H1 (cell line): Measurements from ENCODE around the gene PLEK. TPM values are rescaled to one million over a fixed set of nuclear protein-coding genes. Genes with fewer than 3 reads are reported as not detected.

Experiments used
- CTCF ChIA-PET: fragments of 300-600 bp; sonication (Branson Sonifier 250); formaldehyde crosslinking; loops from one replicate; lab custom pipeline; 2021; ENCODE audit not compliant: partially characterized antibody; lab: Charles Lee
- POLR2A ChIA-PET: fragments of 300-600 bp; sonication (Branson Sonifier 250); formaldehyde crosslinking; loops from one replicate; lab custom pipeline; 2021; ENCODE audit warnings: inconsistent platforms; ENCODE audit not compliant: partially characterized antibody; lab: Charles Lee
- DNase-seq, 2 experiments: peaks; one replicate each; pipeline versions ENCODE4 v3.0.0 to v3.0.0-alpha.2; 2010 to 2022; ENCODE audit warnings: low spot score in 2 of 2, low read depth in 1 of 2, mixed read lengths in 1 of 2
- FAIRE-seq: peaks from 2 replicates; lab custom pipeline; 2011; peaks lifted over from hg19 to GRCh38; lab: Jason Lieb, UNC
- H2AFZ ChIP-seq: 2 replicates; pipeline ENCODE4 v1.8.1; 2012; ENCODE audit warnings: low read length, inconsistent platforms
- H2AK5ac ChIP-seq: 2 replicates; pipeline ENCODE4 v1.6.1; 2013; ENCODE audit warnings: low read depth, low read length
- H2BK120ac ChIP-seq: replicated peaks from 2 replicates; pipeline ENCODE3; 2013; ENCODE audit warnings: low read depth, low read length, inconsistent platforms
- H2BK12ac ChIP-seq: 2 replicates; pipeline ENCODE4 v1.6.1; 2013; ENCODE audit warnings: low read depth, low read length
- H2BK15ac ChIP-seq: 2 replicates; pipeline ENCODE4 v1.6.1; 2013; ENCODE audit warnings: low read length
- H2BK20ac ChIP-seq: 2 replicates; pipeline ENCODE4 v1.6.1; 2013; ENCODE audit warnings: low read length
- H2BK5ac ChIP-seq: 2 replicates; pipeline ENCODE4 v1.6.1; 2013; ENCODE audit warnings: low read depth, low read length
- H3K14ac ChIP-seq: 2 replicates; pipeline ENCODE4 v1.6.1; 2013; ENCODE audit warnings: inconsistent platforms; ENCODE audit not compliant: insufficient read length
- H3K18ac ChIP-seq: 2 replicates; pipeline ENCODE4 v1.6.1; 2013; ENCODE audit warnings: low read length; ENCODE audit errors: extremely low read depth
- H3K23ac ChIP-seq: 2 replicates; pipeline ENCODE4 v1.6.1; 2013; ENCODE audit warnings: inconsistent platforms; ENCODE audit not compliant: insufficient read length
- H3K23me2 ChIP-seq: 2 replicates; pipeline ENCODE4 v1.6.1; 2013; ENCODE audit warnings: low read depth, low read length
- H3K27ac ChIP-seq: 2 replicates; pipeline ENCODE4 v1.6.1; 2011; ENCODE audit warnings: low read depth, low read length, inconsistent platforms
- H3K27me3 ChIP-seq, 4 experiments: replicated peaks in 1 of 4; 1 replicate in 1 of 4; 2 replicates in 3 of 4; pipeline versions ENCODE4 v1.6.1 to v1.8.1; 2011 to 2013; ENCODE audit warnings: low read length in 3 of 4, mild to moderate bottlenecking in 3 of 4, inconsistent platforms in 2 of 4, mixed read lengths in 2 of 4, moderate library complexity in 1 of 4; ENCODE audit not compliant: control insufficient read depth in 3 of 4, insufficient read depth in 3 of 4; ENCODE audit errors: extremely low read depth in 1 of 4
- H3K36me3 ChIP-seq, 4 experiments: 2 replicates each; pipeline versions ENCODE4 v1.6.1 to v1.8.1; 2011 to 2013; ENCODE audit warnings: mild to moderate bottlenecking in 4 of 4, low read length in 3 of 4, moderate library complexity in 2 of 4, control low read depth in 1 of 4, inconsistent platforms in 1 of 4; ENCODE audit not compliant: insufficient read depth in 4 of 4, control insufficient read depth in 2 of 4
- H3K4ac ChIP-seq: replicated peaks from 2 replicates; pipeline ENCODE3; 2013; ENCODE audit warnings: low read length, low read depth, mixed read lengths, inconsistent platforms; ENCODE audit not compliant: insufficient read length
- H3K4me1 ChIP-seq, 4 experiments: replicated peaks in 1 of 4; 1 replicate in 1 of 4; 2 replicates in 3 of 4; pipeline versions ENCODE4 v1.6.1 to v1.8.1; 2011 to 2013; ENCODE audit warnings: low read length in 3 of 4, inconsistent platforms in 2 of 4, mixed read lengths in 1 of 4; ENCODE audit not compliant: insufficient read depth in 4 of 4, control insufficient read depth in 3 of 4
- H3K4me2 ChIP-seq, 2 experiments: 2 replicates each; pipeline versions ENCODE4 v1.6.1 to v1.8.1; 2011 to 2013; ENCODE audit warnings: low read depth in 2 of 2, low read length in 2 of 2, control low read depth in 1 of 2, inconsistent platforms in 1 of 2, mild to moderate bottlenecking in 1 of 2; ENCODE audit not compliant: insufficient read depth in 1 of 2
- H3K4me3 ChIP-seq, 4 experiments: fragments of 200-600, 300-600 bp in 1 of 4; sonication (generic), shearing (Covaris generic), sonication (Bioruptor Twin) in 1 of 4; 2 replicates each; pipeline versions ENCODE4 v1.5.1 to v1.8.1; 2011 to 2016; ENCODE audit warnings: low read length in 4 of 4, low read depth in 3 of 4, control low read depth in 2 of 4, inconsistent platforms in 2 of 4, mild to moderate bottlenecking in 2 of 4, mixed read lengths in 1 of 4, moderate library complexity in 1 of 4; ENCODE audit not compliant: insufficient read depth in 2 of 4; ENCODE audit errors: extremely low read depth in 1 of 4
- H3K56ac ChIP-seq: replicated peaks from 2 replicates; pipeline ENCODE3; 2013; ENCODE audit warnings: low read depth, mild to moderate bottlenecking, mixed read lengths, low read length, inconsistent platforms; ENCODE audit not compliant: insufficient read length
- H3K79me1 ChIP-seq: 2 replicates; pipeline ENCODE4 v1.6.1; 2013; ENCODE audit warnings: low read depth, low read length, control low read depth
- H3K79me2 ChIP-seq, 2 experiments: 2 replicates each; pipeline versions ENCODE4 v1.6.1 to v1.8.1; 2012 to 2013; ENCODE audit warnings: low read length in 2 of 2, mild to moderate bottlenecking in 2 of 2, inconsistent platforms in 1 of 2; ENCODE audit not compliant: insufficient read depth in 2 of 2, control insufficient read depth in 1 of 2
- H3K9ac ChIP-seq, 4 experiments: replicated peaks in 1 of 4; 1 replicate in 1 of 4; 2 replicates in 3 of 4; pipeline versions ENCODE4 v1.6.1 to v1.8.1; 2011 to 2013; ENCODE audit warnings: low read depth in 3 of 4, low read length in 3 of 4, control low read depth in 2 of 4, mild to moderate bottlenecking in 2 of 4, moderate library complexity in 2 of 4, inconsistent platforms in 1 of 4; ENCODE audit errors: extremely low read depth in 1 of 4
- H3K9me3 ChIP-seq, 2 experiments: 2 replicates each; pipeline versions ENCODE4 v1.6.1 to v1.8.1; 2012 to 2013; ENCODE audit warnings: mild to moderate bottlenecking in 2 of 2, moderate library complexity in 2 of 2, control low read depth in 1 of 2, inconsistent platforms in 1 of 2, low read depth in 1 of 2, low read length in 1 of 2, mixed read lengths in 1 of 2; ENCODE audit not compliant: insufficient read depth in 2 of 2
- H4K20me1 ChIP-seq, 2 experiments: replicated peaks in 1 of 2; 2 replicates each; pipeline versions ENCODE3 to v1.8.1; 2011 to 2013; ENCODE audit warnings: inconsistent platforms in 2 of 2, low read length in 2 of 2, mild to moderate bottlenecking in 1 of 2; ENCODE audit not compliant: insufficient read depth in 2 of 2, control insufficient read depth in 1 of 2
- H4K5ac ChIP-seq: 2 replicates; pipeline ENCODE4 v1.6.1; 2013; ENCODE audit warnings: low read length, low read depth, mixed read lengths, inconsistent platforms; ENCODE audit not compliant: insufficient read length
- H4K8ac ChIP-seq: 2 replicates; pipeline ENCODE4 v1.8.0; 2013; ENCODE audit warnings: mild to moderate bottlenecking, moderate library complexity, low read length, inconsistent platforms; ENCODE audit not compliant: insufficient read depth; ENCODE audit errors: extremely low read depth
- H4K91ac ChIP-seq: replicated peaks from 2 replicates; pipeline ENCODE3; 2013; ENCODE audit warnings: low read length, mixed read lengths, inconsistent platforms; ENCODE audit not compliant: insufficient read length
- BCL11A ChIP-seq, 2 experiments: IDR thresholded peaks; one replicate each; pipeline ENCODE4 v1.6.1; 2011; ENCODE audit warnings: low read depth in 2 of 2, low read length in 2 of 2, mild to moderate bottlenecking in 2 of 2
- BRCA1 ChIP-seq: IDR thresholded peaks from 2 replicates; pipeline ENCODE4 v1.6.1; 2012; ENCODE audit warnings: low read depth, low read length, improper control_type of control experiment
- CEBPB ChIP-seq: IDR thresholded peaks from 2 replicates; pipeline ENCODE4 v1.6.1; 2012; ENCODE audit warnings: low read depth, low read length
- E2F6 ChIP-seq: IDR thresholded peaks from 2 replicates; pipeline ENCODE4 v1.6.1; 2012; ENCODE audit warnings: inconsistent platforms
- EP300 ChIP-seq, 2 experiments: IDR thresholded peaks; 1 replicate in 1 of 2; 2 replicates in 1 of 2; pipeline ENCODE4 v1.6.1; 2011 to 2012; ENCODE audit warnings: low read depth in 2 of 2, low read length in 2 of 2, mild to moderate bottlenecking in 2 of 2, borderline replicate concordance in 1 of 2, inconsistent platforms in 1 of 2, moderate library complexity in 1 of 2
- JUN ChIP-seq: IDR thresholded peaks from 2 replicates; pipeline ENCODE4 v1.6.1; 2011; ENCODE audit warnings: low read depth, mild to moderate bottlenecking, improper control_type of control experiment, low read length
- MAFK ChIP-seq: IDR thresholded peaks from 2 replicates; pipeline ENCODE4 v1.6.1; 2012; ENCODE audit warnings: low read depth, mild to moderate bottlenecking, improper control_type of control experiment, low read length
- RXRA ChIP-seq: IDR thresholded peaks from 2 replicates; pipeline ENCODE4 v1.6.1; 2011; ENCODE audit warnings: low read depth, mild to moderate bottlenecking, low read length, moderate library complexity; ENCODE audit not compliant: insufficient read depth
- SAP30 ChIP-seq: fragments of 300-600 bp; sonication (generic); IDR thresholded peaks from 2 replicates; pipeline ENCODE4 v1.7.1; 2012; ENCODE audit warnings: low read length, moderate library complexity, mild to moderate bottlenecking, inconsistent platforms; ENCODE audit not compliant: insufficient read depth, insufficient replicate concordance
- SIRT6 ChIP-seq: IDR thresholded peaks from one replicate; pipeline ENCODE4 v1.7.1; 2012; ENCODE audit warnings: low read length, inconsistent platforms
- SP4 ChIP-seq: IDR thresholded peaks from 2 replicates; pipeline ENCODE4 v1.6.1; 2012; ENCODE audit warnings: low read length, inconsistent platforms
- TCF12 ChIP-seq: IDR thresholded peaks from 2 replicates; pipeline ENCODE4 v1.6.1; 2011; ENCODE audit warnings: low read depth, mild to moderate bottlenecking, low read length
- WGBS, 2 experiments: shearing (Covaris generic) in 1 of 2; methylation state at CpG; one replicate each; pipeline versions ENCODE4 v1.1.6 to v1.1.7; 2013 to 2015; ENCODE audit warnings: low lambda C conversion rate in 2 of 2, mixed read lengths in 2 of 2, inconsistent platforms in 1 of 2, low coverage in 1 of 2, missing lambda C conversion rate in 1 of 2; ENCODE audit not compliant: insufficient replicate concordance in 2 of 2, insufficient coverage in 1 of 2, insufficient read length in 1 of 2; ENCODE audit errors: extremely low coverage in 1 of 2, missing lambda C conversion rate in 1 of 2; 5-methylcytosine and 5-hydroxymethylcytosine counted together
- polyA plus RNA-seq, 7 experiments: library from polyadenylated mRNA; depleted of rRNA in 3 of 7; stranded (reverse) in 5 of 7; unstranded in 2 of 7; fragments of >200 nt in 5 of 7; fragments of 200-250 nt in 2 of 7; gene quantifications; 1 replicate in 5 of 7; 2 replicates in 1 of 7; 4 replicates in 1 of 7; pipeline versions ENCODE4 v1.2.1 to v1.2.3, GENCODE V29; 2011 to 2013; ENCODE audit warnings: missing spikeins in 2 of 7, mixed read lengths in 2 of 7
- total RNA-seq: library from RNA; stranded (reverse); fragmentation: NEBNext Ultra II Directional; extraction: Animal tissue kit (Norgen Biotek cat#: 25700); gene quantifications from 2 replicates; pipeline ENCODE4 v1.2.1, GENCODE V29; 2021
- TF ChIP-seq, protein P1 (sequence below): IDR thresholded peaks from 2 replicates; pipeline ENCODE4 v1.6.1; 2011; ENCODE audit warnings: low read length, improper control_type of control experiment

The PLEK gene
- total and polyA plus RNA-seq, 2 of the 8 experiments (the other 6 are each of a cell fraction or from before 2014, with no cell fraction given) = not detected

GRCh38 chr2:68396093-68396492 is 31.0 kb downstream of the PLEK start:
- CTCF ChIA-PET = interaction anchor here (1.0 to 1.9 kb wide), 2 partner anchors 38 to 45 kb away, joined by 3 to 8 read pairs; no protein-coding TSS in a partner anchor
- Histone ChIP-seq H3K79me2 (no peaks in the 10 kb centered on the region), H3K4me3 (no peak overlapping the region), H4K5ac (no peak overlapping the region), H3K27me3 (no peaks in the 10 kb centered on the region; a peak in 1 of 7 replicates), H3K4ac (no peak overlapping the region), H2BK12ac (no peak overlapping the region), H3K9me3 (no peaks in the 10 kb centered on the region), H4K8ac (no peak overlapping the region), H2AK5ac (no peak overlapping the region), H4K91ac (no peak overlapping the region), H3K4me2 (no peak overlapping the region), H2BK20ac (no peak overlapping the region), H2AFZ (no peak overlapping the region), H3K23me2 (no peaks in the 10 kb centered on the region; the same call in 1 of the 2 replicates), H3K56ac (no peak overlapping the region), H3K23ac (no peak overlapping the region), H3K27ac (no peak overlapping the region), H4K20me1 (no peaks in the 10 kb centered on the region), H3K79me1 (no peaks in the 10 kb centered on the region), H3K9ac (no peak overlapping the region), H3K4me1 (no peaks in the 10 kb centered on the region), H3K14ac (no peak overlapping the region), H2BK120ac (no peak overlapping the region), H2BK15ac (no peak overlapping the region), H3K18ac (no peak overlapping the region), H3K36me3 (no peaks in the 10 kb centered on the region), H2BK5ac (no peak overlapping the region)
- no peak for DNase-seq
- WGBS, 2 experiments = 87% methylated on average over 4 of the region's 4 CpGs; no CpG with 5 or more reads in 1 of the 2 experiments
- POLR2A ChIA-PET = no interaction called here
- TF ChIP-seq E2F6 = no peak
- no peak for TF ChIP-seq BRCA1
- TF ChIP-seq CEBPB = no peak
- TF ChIP-seq SIRT6 = no peak
- TF ChIP-seq SP4 = no peak
- TF ChIP-seq SAP30 = no peak
- no peak for TF ChIP-seq BCL11A (IDR thresholded peaks at IDR 0.05; ENCODE audit: low read depth in 2 of 2, low read length in 2 of 2)
- no peak for TF ChIP-seq TCF12
- no peak for TF ChIP-seq RXRA
- TF ChIP-seq, protein P1, sequence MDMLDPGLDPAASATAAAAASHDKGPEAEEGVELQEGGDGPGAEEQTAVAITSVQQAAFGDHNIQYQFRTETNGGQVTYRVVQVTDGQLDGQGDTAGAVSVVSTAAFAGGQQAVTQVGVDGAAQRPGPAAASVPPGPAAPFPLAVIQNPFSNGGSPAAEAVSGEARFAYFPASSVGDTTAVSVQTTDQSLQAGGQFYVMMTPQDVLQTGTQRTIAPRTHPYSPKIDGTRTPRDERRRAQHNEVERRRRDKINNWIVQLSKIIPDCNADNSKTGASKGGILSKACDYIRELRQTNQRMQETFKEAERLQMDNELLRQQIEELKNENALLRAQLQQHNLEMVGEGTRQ = no peak
- TF ChIP-seq JUN = no peak
- no peak for TF ChIP-seq EP300 (IDR thresholded peaks at IDR 0.05; ENCODE audit: borderline replicate concordance in 1 of 2, low read depth in 2 of 2, low read length in 2 of 2)
- no peak for TF ChIP-seq MAFK
- FAIRE-seq = no peak
